ENCODE data around the gene CYFIP2.
"Not testable (repeated sequence)": the region's sequence is repeated elsewhere in the genome, so short reads cannot be mapped to it uniquely, and the experiment has no call there.

CYFIP2 gene

DNA sequence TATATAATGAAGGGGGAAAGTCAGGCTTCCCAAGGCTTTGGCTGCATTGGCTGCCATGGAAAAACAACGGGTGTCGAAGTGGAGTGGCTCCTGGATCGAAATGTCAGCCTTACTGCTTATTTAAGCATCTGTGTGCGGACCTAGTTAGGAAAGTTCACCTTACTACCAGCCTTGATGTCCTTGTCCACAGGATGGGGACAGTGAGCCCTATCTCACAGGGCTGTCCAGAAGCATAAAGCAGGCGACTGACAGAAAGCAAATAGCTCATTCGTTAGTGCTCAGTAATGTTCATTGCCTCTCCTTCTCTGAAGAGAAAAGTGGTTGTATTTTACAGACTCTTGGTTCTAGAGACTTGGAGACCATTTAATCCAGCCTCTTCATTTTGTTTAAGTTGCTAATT is 112.6 kb downstream of the CYFIP2 start:
- DNase-seq (ENCODE audit: extremely low spot score, insufficient read length, low read depth) (no peak), FAIRE-seq (no peak)

DNA sequence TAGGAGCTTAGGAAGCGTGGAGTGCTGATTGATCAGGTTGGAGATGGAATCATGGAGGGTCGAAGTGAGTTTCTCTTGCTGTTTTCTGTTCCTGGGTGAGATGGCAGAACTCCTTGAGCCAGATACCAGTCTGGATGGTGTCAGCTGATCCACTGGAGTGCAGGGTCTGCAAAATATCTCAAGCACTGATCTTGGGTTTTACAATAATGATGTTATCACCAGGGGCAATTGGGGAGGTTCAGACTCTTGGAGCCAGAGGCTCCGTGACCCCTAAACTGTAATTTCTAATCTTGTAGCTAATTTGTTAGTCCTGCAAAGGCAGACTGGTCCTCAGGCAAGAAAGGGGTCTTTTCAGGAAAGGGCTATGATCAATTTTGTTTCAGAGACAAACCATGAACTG is 114.1 kb downstream of the CYFIP2 start:
- FAIRE-seq = no peak
- no peak for DNase-seq (ENCODE audit: extremely low spot score, insufficient read length, low read depth)

GRCh38 chr5:157381746-157382145 is 115.8 kb downstream of the CYFIP2 start:
- DNase-seq (ENCODE audit: extremely low spot score, insufficient read length, low read depth) (no peak), FAIRE-seq (no peak)

DNA sequence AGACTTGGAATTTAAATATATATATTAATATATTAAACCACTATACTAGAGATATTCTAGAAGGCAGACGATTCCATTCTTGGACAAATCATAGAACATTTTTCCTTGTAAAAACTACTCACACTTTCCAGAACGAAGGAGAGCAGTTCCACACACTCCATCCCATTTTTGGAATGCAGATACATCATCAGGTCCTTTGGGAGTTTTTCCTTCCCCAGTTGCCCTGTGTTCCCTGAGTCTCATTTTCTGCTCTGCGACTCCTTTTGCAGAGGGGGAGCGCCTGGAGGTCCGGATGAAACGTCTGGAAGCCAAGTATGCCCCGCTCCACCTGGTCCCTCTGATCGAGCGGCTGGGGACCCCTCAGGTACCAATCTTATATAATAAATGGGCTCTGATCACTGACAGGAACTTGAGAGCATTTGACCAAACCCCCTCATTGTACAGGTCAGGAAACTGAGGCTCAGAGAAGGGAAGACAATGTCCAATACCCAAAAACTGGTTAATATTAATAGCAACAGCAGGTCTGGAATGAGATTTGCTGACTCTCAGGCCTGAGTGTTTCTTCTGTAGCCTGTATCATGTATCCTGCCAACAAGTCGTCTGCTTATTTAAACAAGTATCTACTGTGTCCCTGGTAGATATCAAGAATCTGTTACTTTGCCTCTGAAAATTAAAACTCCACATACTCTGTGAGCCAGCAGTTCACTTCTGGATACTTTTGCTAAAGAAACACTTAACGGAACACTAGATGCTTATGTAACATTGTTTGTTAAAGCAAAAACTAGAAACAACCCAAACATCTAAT is 117.3 kb downstream of the CYFIP2 start:
- FAIRE-seq (no peak), DNase-seq (ENCODE audit: extremely low spot score, insufficient read length, low read depth) (no peak)

DNA sequence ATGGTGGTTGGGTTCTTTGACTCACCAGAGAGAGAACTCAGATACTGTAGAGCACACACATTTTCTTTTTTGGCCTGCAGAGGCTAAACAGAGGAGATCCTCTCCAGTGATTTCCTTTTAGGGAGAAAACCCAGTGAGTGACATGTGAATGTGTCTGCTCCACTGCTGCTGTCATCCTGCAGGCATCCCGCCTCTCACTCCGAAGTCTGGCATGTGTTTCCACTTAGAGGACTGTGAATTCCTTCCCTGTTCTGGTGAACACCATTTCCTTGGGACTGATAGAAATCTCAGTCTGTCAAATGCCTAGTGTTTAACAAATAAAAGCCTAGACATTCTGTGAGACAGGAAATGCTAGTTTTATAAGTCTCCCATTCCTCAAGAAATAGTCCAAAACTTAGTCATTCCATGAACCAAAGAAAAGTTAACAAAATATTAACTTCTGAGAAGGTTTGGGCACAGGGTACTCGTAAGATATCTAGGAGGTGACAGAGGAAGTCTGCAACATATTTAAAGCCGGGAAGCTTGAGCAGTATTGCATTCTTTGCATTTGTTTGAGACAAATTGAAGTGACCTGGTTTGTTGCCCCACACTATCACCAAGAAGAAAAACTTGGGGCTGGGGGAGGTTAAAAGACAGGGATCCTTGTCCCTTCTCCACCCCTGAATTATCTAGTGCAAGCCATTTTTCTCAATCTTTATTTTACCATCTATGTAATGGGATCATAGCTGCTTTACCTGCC is 119.2 kb downstream of the CYFIP2 start:
- DNase-seq (ENCODE audit: extremely low spot score, insufficient read length, low read depth) (no peak), FAIRE-seq (no peak)

DNA sequence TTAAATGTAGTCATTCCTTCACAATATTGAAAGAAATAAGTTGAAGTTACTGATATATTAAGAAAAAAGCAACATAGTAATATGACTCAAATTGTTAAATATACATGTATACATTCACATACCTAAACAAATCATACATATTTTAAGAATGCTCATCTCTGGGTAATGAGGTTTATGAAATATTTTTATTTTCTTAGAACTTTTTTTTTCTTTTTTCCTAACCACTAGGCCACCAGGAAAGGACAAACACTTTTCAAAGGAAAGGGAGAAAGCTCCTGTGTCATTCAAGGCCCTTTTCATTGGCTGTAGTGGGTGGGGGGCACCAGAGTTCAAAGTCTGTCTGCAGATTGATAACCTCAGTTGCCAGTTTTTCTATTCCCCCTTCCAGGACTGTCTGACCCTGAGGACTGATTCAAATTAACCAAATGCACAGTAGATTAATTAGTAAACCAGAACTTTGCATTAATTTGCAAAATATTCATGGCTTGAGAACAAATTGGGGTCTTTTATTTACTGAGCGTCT is 121.2 kb downstream of the CYFIP2 start:
- DNase-seq (ENCODE audit: extremely low spot score, insufficient read length, low read depth) = no peak
- no peak for FAIRE-seq

DNA sequence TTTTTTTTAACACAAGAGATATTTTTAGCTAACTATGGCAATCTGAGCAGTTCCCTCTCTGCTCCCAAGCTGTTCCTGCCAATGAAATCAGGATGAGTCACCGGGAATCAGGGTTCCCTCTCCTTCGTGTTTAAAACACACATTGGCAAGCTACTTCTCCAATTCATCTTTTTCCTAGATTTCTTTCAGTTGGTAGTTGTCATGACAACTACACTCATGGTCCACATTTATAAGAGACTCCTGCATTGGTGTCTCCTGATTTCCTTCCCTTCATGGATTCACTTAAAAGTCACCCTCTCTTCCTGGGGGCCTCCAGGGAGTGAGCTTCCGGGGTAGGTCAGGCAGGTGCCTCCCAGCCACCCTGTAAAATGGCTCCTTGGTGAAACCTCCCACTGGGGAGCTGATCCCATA is 121.8 kb downstream of the CYFIP2 start:
- FAIRE-seq (no peak), DNase-seq (ENCODE audit: extremely low spot score, insufficient read length, low read depth) (no peak)

- FAIRE-seq = no peak
Measured at GRCh38 chr5:157388111-157388710, 122.3 kb downstream of the CYFIP2 start.

DNA sequence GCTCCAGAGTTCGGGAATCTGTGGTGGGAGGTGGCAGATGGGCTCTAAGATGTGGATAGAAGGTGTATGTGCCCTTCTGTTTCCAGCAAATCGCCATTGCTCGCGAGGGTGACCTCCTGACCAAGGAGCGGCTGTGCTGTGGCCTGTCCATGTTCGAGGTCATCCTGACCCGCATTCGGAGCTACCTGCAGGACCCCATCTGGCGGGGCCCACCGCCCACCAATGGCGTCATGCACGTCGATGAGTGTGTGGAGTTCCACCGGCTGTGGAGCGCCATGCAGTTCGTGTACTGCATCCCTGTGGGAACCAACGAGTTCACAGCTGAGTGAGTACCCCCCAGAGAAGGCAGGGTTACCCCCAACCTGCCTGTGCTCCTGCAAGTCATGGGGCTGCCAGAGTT is 123.2 kb downstream of the CYFIP2 start:
- no peak for FAIRE-seq

More at GRCh38 chr5:157388111-157388710, 122.3 kb downstream of the CYFIP2 start:
- no peak for DNase-seq (ENCODE audit: extremely low spot score, insufficient read length, low read depth)

DNA sequence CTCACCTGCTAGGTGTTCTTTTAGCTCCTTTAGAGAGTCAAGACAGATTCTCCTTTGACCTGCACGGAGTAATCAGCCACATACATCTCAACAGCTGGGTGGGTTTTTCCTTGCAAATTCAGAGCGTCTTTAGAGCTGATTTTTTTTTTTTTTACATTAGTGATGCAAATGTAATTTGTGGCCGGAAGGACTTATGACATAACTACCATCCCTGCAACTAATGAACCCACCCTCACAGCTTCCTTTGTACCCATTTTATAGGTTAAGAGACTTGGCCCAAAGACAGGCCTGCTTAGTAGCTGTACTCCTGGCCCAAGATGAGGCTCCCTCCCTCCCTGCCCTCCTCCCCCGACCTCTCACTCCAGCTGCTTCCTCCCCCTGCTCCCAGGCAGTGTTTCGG is 124.2 kb downstream of the CYFIP2 start:
- DNase-seq (ENCODE audit: extremely low spot score, insufficient read length, low read depth) (no peak), FAIRE-seq (no peak)

More for the DNA sequence above, 123.2 kb downstream of the CYFIP2 start:
- DNase-seq (ENCODE audit: extremely low spot score, insufficient read length, low read depth) = no peak

- no peak for DNase-seq (ENCODE audit: extremely low spot score, insufficient read length, low read depth)
- no peak for FAIRE-seq
Measured at GRCh38 chr5:157390551-157391297, 124.8 kb downstream of the CYFIP2 start.

GRCh38 chr5:157398305-157398704 is 132.4 kb downstream of the CYFIP2 start:
- FAIRE-seq = no peak
- no peak for DNase-seq (ENCODE audit: extremely low spot score, insufficient read length, low read depth)

- DNase-seq (ENCODE audit: extremely low spot score, insufficient read length, low read depth) (no peak), FAIRE-seq (no peak)
Measured at GRCh38 chr5:157400741-157401495, 135.0 kb downstream of the CYFIP2 start.

GRCh38 chr5:157415838-157416237 is 149.9 kb downstream of the CYFIP2 start:
- no peak for FAIRE-seq
- no peak for DNase-seq (ENCODE audit: extremely low spot score, insufficient read length, low read depth)

- not testable (repeated sequence) for FAIRE-seq; DNase-seq (ENCODE audit: extremely low spot score, insufficient read length, low read depth)
Measured at GRCh38 chr5:157419521-157419920, 153.6 kb downstream of the CYFIP2 start.

DNA sequence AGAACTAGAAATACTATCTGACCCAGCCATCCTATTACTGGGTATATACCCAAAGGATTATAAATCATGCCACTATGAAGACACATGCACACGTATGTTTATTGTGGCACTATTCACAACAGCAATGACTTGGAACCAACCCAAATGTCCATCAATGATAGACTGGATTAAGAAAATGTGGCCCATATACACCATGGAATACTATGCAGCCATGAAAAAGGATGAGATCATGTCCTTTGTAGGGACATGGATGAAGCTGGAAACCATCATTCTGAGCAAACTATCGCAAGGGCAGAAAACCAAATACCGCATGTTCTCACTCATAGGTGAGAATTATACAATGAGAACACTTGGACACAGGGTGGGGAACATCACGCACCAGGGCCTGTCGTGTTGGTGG is 164.0 kb downstream of the CYFIP2 start:
- FAIRE-seq = not testable (repeated sequence)

GRCh38 chr5:157431544-157432200 is 165.7 kb downstream of the CYFIP2 start:
- DNase-seq (ENCODE audit: extremely low spot score, insufficient read length, low read depth) = peak; percentile 44
- FAIRE-seq = peak; percentile 84

More for the DNA sequence above, 164.0 kb downstream of the CYFIP2 start:
- not testable (repeated sequence) for DNase-seq (ENCODE audit: extremely low spot score, insufficient read length, low read depth)

- no peak for DNase-seq (ENCODE audit: extremely low spot score, insufficient read length, low read depth)
- no peak for FAIRE-seq
Measured at GRCh38 chr5:157434096-157434495, 168.2 kb downstream of the CYFIP2 start.
